ENCODE measurements around the gene BDH2.

DNA sequence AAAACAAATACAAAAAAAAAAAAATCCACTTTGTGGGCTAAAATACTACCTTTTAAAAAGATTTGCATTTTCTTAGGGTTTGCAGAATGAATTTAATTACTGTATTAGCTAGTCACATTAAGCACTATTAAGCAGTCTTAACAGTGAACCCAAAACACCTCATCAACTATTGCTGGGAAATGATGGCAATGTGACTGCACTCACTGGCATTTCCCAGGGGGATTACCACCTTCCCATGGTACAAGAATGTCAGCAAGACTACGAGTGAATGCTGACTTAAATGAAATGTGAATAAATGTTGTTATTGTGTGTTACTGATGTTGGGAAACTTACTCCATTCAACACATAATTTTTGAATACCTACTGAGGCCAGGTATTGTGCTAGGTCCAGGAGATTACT lies 13.1 kb downstream of the BDH2 start:
- TF ChIP-seq CTCF (conservative IDR thresholded peaks at IDR 0.05; ENCODE audit: low read depth, low read length) (no peak), EZH2 (IDR thresholded peaks at IDR 0.05; ENCODE audit: low read length, unreplicated experiment) (no peak)
